RPMI7951 (cell line): ENCODE measurements around the gene PNPO. TPM values are rescaled to one million over a fixed set of nuclear protein-coding genes. Genes with fewer than 3 reads are reported as not detected.
A peak's percentile ranks its signal among the peaks of the same experiment; 100 is the strongest.

Source experiments
- DNase-seq: peaks from one replicate; pipeline ENCODE4 v3.0.0-alpha.2; 2012; ENCODE audit warnings: low read depth
- total RNA-seq: library from RNA; depleted of rRNA; stranded (reverse); fragments of >200 nt; shearing (Covaris generic); gene quantifications from 2 replicates; pipeline ENCODE4 v1.2.3, GENCODE V29; 2014

PNPO gene
- total RNA-seq, 1 experiment from 2014 or later = 20.7 TPM

DNA sequence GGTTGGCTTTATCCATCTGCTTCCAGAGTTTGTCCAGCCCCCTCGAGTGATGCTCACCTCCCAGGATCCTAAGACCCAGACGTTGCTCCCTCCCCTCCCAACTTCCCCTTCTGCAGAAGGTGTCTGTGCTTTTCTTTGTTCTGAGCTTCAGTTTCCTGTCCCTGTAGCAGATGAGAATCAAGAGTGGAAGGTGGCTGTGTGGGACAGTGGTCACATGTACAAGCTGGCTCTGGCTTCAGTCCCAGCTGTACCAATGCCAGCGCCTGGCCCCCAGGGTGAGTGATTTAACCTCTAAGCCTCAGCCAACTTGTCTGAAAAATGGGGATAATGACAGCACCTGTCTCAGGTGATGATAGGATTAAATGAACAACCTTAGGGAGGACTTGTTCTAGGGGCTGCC lies 8.6 kb downstream of the PNPO start:
- DNase-seq = no peak

DNA sequence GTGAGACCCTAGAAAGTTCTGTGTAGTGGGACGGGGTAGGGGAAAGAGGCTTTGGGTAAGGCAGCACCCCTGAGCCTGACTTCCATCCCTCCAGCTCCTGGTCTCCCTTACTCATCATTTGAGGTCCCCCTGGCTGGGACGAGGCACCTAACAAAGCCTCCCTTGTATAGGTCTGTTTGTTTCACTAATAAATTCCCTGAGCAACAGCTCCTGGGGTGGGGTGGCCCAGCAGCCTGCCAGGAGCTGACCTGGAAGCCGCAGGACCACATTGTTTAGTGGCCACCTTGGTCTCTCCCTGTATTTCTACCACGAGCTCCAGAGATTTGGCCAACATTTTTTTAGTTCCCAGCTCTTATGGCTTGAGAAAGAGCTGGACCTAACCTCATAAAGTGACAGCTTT lies 9.1 kb downstream of the PNPO start:
- DNase-seq = no peak

DNA sequence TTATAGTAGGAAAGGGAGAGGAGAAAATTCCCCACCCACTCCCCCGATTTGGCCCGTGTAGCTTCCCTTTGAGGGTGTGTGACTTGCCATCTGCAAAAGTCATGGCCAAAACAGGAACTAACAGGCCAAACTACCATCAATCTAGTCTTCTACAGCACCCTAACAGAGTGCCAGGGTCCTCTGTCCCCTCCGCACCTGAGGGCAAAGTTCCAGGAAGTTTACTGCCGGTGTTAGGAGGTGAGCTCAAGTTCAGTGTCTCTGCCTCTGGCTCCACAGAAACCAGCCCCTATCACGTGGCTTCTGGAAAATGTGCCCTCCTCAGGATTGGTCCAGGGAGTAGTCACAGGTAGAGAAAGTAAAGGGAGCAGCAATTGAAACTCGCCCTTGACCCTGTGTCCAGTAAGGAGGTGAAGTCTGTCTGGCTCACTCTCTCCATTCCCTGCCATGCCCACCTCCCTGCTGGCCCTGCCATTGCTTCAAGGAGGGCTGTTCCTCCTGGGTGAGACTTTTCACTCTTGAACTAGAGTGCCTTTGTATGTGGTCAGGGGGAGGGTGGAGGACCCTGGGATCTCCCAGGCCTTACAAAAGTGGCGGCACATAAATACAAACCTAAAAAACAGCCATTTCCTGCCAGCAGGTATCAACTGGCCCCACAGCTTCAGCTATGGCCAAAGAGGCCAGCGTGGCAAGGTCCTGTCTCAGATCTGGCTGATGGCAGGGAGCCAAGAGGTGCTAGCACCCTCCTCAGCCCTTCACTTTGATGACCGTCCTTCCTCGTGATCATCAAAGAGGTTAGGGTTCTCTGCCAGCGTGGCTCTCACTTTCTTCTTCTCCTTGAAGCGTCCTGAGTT lies 11.0 kb downstream of the PNPO start:
- DNase-seq = no peak

DNA sequence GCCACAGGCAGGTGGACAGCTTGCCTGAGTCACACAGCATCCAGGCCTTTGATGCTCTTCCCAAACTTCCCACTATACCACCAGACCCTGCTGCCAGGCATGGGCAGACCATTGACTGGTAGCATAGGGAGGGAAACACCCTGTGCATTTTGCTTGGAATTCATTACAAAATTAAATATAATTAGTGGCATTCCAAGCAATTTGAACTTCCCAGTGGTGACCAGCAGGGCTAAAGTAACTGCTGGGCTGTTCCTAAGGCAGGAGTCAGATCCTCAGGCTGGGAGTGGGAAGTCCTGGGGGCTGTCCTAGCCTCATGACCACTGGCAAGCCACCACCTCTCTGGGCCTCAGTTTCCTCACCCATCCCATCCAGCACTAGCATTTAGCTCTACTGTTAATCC lies 12.5 kb downstream of the PNPO start:
- DNase-seq = no peak

DNA sequence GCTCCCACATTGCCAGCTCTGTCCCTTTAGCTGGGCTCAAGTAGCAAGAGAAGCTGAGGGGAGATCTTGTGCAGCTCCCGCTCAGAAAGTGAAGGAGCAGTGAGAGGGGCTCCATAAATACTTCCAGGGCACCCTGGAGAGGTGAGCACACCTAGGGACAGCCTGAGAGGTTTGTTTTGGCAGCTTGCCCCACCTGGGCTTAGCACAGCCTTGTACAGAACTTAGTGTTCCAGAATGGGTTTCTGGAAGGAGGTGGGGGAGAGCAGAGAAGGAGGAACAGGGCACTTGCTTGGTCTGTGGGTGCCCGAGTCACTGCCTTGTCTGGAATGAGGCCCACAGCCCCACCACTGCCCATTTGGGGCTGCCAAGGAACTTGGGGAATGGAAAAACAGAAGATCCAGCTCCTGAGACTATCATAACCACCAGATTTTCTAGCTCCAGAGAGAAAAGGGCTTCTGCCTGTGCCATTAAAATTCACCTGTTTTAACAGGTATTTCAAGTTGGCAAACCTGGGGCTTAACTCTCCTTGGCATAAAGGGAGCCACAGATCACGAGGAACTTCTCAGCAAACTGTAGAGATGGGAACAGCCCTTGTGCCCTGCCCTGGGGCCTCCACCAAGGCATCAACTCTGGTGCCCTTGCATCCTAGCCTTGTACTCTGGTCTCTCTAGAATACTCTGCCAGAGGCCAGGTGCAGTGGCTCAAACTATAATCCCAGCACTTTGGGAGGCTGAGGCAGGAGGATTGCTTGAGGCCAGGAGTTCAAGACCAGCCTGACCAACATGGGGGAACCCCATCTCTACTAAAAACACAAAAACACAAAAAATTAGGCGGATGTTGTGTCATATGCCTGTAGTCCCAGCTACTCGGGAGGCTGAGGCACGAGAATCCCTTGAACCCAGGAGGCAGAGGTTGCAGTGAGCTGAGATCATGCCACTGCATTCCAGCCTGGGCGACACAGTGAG lies 14.4 kb downstream of the PNPO start:
- no peak for DNase-seq

DNA sequence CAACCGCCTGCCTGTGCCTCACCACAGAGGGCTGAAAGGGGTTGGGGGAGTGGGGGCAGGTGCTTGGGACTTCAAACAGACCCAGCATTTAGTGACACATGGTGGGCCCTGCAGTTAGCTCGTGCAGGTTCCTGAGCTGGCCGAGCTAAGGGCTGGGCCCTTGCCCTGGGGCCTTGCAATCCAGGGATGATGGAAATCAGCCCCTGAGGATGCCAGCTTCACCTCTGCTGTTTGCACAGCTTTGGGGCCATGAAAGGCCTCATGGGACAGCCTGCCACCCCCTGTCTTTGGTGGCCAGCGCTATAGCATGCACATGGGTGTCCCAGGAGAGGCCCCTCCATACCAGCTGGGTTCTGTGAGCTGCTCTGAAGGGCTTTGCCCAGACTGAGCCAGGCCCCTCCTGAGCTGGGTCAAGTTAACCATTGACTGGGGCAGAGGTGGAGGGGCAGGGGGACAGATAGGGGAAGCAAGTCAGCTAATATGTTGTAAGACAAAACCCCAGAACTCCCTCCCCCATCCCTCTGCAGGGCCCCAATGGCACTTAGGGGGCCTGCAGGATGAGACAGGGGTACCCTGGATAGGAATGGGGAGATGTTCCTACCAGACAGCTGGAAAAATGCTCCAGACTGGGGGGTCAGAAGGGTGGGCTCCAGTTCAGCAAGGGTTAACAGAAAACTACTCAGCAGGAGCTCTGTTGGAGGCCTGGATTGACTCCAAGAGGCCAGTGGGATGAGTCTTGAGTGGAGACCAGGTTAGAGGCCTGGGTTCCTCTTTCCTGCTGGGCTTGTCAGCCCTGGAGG lies 15.6 kb downstream of the PNPO start:
- no peak for DNase-seq

DNA sequence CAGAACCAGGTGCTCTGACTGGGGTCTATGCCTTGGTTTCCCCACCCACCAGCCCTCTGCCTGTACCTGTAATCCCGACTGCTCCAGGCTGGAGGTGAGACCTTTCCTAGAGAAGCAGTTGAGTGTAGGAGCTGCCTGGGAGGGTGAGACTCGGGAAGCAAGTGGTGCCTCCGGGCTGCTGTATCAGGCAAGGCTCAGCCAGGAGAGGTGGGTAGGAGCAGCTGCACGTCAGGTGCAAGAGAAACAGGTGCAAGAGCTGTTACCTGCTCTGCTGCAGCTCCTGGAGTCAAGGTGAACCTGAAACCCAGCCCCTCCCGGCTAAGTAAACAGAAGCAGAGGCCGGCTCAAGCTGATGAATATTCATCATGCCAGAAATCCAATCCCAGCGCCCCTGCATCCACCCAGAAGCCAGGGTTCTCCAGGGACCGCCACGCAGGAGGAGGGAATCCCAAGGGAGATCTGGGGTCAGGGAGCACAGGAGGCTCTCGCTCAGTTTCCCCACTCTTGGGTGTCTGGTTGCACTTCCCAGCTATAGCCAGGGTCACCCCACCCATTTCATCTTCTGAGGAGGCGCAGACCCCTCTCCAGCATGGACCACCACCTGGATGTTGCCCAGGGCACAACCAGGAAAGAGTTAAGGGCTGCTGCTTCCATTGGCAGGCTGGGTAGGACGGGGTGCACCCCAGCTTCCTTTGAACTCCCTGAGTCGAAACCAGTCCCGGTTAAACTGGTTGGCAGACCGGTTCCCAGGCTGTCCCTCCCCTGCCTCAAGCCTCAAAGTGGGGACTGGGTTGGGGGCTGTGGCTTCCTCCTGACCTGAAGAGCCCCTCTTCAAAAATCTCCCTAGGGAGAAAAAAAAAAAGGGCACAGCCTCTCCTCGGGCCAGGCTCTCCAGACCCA lies 16.5 kb downstream of the PNPO start, which contains the start of gene PRR15L:
PRR15L (minus strand) TSS at position 293 of the 900 bp plus-strand sequence. CDS start 4,649 bp downstream, outside the sequence.
- DNase-seq = no peak

DNA sequence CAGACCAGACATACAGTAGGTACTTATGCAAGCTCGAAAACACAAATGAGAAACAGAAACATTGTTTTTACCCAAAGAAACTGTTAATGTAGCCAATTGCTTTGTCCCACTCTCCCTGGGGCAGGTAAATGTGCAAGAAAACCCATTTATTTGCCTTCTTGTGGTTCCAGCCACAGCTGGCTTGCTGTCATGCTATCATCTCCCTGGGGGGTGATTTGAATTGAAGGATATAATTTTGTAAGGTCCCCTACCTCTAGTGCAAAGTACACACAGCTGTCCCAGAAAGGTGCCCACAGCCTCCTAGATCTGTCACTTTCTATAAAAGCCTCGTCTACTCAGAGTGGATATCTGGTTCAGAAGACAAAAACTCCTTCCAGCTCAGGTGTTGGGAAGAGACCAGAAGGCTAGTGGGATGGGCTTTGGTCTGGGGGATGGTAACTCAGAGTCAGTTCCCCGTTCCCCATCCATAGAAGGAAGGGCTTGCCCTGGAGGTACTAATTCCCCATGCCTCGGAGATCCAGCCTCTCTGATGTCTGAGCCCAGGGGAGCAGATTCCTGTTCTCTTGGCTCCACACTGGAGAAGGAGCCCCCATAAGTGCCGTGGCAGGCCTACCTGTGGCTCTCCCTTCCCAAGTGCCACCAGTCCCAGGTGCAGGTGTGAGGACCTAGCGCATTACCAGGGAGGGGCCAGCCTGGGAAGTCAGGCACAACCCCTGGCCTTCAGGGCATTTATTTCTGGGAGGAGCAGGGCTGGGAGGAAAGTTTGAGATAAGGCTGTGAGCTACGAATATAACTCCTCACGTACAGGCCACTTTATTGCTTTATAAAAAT lies 18.7 kb downstream of the PNPO start:
- no peak for DNase-seq

DNA sequence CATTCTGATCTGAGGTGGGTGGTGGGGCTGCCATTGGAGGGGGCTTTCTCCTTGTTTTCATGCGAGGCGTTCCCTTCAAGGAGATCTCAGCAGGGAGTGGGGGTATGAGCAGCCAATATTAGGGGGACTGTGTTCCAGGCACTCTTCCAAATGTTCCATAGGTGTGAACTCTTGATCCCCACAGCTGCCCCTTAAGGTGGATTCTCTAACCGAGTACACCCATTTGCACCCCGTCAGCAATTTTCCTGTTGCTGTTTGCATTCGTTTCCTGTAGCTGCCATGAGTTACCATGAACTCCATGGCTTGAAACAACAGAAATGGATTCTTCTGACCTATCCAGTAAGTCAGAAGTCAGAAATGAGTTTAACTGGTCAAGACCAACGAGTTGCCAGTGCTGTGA lies 20.0 kb downstream of the PNPO start:
- DNase-seq = no peak

DNA sequence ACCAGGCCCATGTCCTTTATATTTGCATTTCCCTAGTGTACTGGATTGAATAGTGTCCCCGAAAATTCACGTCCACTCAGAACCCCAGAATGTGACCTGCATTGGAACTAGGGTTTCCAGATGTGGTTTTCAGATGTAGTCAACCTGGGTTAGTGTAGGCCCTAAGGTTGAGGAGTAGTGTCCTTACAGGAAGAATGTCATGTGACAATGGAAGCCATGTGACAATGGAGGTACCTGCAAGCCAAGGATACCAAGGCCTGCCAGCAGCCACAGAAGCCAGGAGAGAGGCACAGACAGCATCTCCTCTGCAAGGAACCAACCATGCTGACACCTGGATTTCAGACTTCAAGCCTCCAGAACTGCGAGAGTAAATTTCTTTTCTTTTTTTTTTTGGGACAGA lies 21.5 kb downstream of the PNPO start:
- DNase-seq = no peak

DNA sequence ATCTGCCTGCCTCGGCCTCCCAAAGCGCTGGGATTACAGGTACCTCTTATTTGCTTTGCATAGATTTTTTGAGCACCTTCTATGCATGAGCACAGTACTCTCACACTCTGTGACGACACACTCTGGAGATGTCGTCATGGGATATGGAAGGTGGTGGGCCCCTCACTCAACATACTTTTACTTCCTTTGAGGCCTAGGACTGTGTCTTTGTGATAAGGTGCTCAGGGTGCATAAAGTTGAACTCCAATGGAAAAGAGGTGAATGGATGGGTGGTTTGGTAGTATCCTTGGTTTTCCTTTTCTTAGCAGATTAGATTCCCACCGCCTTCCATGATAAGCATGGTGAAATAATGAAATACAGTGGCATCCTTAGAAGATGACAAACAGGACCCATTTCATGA lies 23.5 kb downstream of the PNPO start:
- DNase-seq = no peak

DNA sequence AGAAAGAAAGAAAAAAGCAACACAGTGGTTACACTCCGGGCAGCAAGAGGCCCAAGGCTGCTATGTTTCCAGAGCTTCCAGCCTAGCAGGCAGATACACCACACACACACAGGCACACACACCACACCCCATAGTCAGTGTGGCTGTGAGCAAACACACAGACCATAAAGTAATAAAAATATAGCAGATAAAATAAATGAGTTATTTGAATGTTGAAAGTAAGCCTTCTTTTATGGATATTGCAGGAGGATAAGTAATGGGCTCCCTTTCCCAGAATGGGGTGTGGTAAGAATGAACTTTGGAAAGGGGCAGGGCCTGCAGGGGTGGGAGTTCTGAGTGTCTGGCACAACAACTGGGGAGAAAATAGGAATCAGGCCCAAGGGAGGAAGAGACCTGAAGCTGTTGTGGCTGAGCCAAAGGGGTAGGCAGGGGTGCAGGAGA lies 24.7 kb downstream of the PNPO start:
- no peak for DNase-seq

DNA sequence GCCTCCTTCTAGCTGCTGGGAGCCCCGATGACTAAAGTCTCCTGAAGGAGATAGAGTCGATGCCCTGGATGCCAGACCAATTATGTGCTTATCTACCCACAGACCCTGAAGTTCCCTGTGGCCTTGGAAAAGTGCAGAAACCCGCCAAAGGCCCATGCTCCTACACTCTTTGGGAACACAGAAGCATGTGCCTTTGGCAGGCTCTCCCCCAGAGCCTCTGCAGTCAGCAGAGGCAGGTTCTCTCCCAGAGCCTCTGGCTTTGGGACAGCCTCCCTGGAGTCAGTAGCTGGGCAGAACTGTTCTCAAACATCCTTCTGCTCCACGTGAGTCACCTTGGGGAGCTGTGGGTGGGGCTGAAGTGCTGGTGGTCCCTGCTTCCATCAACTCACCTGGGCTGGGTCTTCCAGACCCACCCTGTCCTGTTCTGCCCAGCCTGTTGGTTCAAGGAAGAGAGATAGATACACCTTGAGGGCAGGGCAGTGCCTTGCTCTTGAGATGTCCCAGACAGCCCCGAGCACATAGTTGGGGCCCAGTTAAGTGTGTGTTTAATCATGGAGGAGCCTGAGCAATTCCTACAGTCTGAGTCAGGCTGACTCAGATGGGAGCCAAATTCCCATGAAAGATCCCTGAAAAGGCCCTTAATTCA lies 26.4 kb downstream of the PNPO start:
- peak; percentile 82 for DNase-seq

DNA sequence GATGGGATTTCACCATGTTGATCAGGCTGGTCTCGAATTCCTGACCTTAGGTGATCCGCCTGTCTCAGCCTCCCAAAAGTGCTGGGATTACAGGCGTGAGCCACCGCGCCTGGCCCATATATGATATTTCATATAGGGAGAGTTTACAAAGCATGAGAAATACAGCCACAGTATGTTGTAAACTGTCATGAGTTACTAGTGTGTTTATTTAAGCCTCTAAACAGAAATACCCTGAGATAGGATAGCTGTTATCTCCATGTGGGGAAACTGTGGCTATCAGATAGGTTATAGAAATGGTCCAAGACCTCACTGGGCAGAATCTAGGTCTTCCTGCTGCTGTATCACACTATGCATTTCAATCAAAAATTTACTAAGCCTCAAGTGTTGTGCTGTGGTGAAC lies 27.5 kb downstream of the PNPO start:
- no peak for DNase-seq

DNA sequence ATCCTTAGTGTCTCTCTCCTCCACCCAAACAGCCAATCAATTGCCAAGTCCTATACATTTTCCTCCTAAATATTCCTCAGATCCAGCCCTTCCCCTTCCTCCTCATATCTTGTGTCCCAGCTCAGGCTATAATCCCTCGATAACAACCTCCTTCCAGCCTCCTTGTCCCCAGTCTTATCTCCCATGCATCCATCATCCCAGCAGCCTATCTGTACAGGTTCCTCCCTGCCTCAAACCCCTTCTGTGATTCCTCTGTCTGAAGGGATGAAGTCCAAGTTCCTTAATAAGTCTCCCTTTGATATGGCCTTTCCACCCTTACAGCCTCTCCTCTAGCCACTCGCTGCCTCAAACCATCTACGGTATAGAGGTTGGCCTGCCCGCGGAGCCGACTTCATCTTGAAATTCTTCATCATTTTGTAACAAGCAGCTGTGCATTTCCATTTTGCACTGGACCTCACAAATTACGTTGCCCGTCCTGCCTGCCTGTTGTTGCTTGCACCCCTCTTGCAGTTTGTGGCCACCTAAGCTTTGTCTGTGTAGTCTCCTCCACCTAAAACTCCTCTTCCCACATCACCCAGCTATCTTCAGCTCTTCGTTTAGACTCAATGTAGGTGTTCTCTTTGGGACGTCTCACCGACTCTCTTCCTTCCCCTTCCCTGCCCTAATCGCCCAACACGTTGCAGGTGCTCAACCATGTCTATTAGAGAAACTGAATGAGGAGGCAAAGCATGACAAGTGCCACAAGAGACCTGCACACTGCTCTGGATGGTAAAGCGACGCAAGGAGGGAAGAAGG lies 28.8 kb downstream of the PNPO start:
- DNase-seq = no peak

DNA sequence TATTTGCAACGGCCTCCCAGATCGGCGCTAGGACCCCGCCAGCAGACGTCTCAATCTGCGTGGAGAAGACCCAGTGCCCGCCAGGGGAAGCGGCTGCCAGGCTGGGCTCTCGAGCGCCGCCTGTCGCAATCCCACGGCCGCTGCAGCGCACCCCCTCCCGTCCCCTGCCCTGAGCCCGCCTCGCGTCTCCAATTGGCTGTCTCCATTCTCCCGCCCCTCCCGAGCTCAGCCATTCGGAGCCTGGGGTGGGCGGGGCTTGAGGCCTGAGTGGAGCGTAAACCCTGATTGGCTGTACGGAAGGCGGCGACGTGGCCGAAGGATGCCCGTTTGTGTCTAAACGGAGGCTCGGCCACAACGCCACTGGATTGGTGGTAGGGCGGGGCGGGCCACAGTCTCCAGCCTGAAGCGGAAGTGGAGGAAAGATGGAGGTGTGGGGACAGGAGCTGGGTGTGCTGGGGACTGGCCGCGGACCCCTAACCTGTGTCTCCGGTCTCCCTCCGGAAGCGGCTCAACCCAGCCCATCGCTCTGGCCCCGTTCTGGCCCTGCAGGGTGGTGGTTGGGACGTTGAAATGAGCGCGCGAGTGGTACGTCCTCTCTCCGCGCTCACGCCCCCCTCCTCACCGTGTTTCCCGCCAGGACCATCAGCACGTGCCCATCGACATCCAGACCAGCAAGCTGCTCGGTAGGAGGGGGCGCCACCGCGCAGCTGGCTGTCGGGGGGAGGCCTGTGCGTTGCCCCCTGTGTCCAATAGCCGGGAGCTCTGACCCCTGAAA lies 29.5 kb downstream of the PNPO start, which contains the start of gene CDK5RAP3:
CDK5RAP3 (plus strand) TSS at position 389 of the 775 bp plus-strand sequence; CDS start at position 423, 34 bp downstream.
- DNase-seq = peak; percentile 98

DNA sequence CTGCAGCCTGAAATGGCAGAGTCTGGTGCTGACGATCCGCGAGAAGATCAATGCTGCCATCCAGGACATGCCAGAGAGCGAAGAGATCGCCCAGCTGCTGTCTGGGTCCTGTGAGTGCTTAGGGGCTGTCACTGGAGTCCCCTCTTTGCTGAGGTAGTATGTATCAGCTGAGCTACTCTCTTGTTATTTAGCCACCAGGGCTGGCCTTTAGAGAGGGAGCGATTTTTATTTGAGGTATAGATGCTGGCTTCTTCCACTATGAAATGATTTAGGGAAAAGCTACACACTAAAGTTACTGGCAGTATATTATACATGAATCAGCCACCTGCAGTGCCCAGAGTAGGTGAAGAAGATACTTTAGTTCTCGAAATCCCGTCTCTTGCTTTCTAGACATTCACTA lies 32.2 kb downstream of the PNPO start:
- no peak for DNase-seq
